Uterus (tissue), 4 donors: ENCODE measurements around the gene FNBP1L. TPM values are rescaled to one million over a fixed set of nuclear protein-coding genes. Genes with fewer than 3 reads are reported as not detected.

Source experiments
- DNase-seq, 2 donors: peaks; one replicate each; pipeline ENCODE4 v3.0.0-alpha.2; 2019 to 2020
- H3K27ac ChIP-seq, 2 donors: fragments of 200-600 bp; sonication (generic); 1 replicate in 1 of 2; 2 replicates in 1 of 2; pipeline ENCODE4 v1.5.1; 2016 to 2018
- H3K27me3 ChIP-seq, 2 donors: fragments of 200-600 bp; sonication (generic); one replicate each; pipeline ENCODE4 v1.5.1; 2018 to 2019; ENCODE audit warnings: control low read depth in 1 of 2
- H3K36me3 ChIP-seq, 2 donors: fragments of 200-600 bp; sonication (generic); one replicate each; pipeline ENCODE4 v1.5.1; 2019; ENCODE audit warnings: control low read depth in 1 of 2
- H3K4me1 ChIP-seq, 2 donors: fragments of 200-600 bp; sonication (generic); one replicate each; pipeline ENCODE4 v1.5.1; 2018 to 2019; ENCODE audit warnings: control low read depth in 1 of 2
- H3K4me3 ChIP-seq, 2 donors: fragments of 200-600 bp; sonication (generic); 1 replicate in 1 of 2; 2 replicates in 1 of 2; pipeline ENCODE4 v1.5.1; 2018 to 2019; ENCODE audit warnings: mild to moderate bottlenecking in 1 of 2
- H3K9me3 ChIP-seq, 2 donors: fragments of 200-600 bp; sonication (generic); one replicate each; pipeline ENCODE4 v1.5.1; 2019; ENCODE audit warnings: control low read depth in 1 of 2
- CTCF ChIP-seq, 4 experiments: fragments of 200-600 bp in 2 of 4; fragments of 450-650 bp in 2 of 4; sonication (generic) in 2 of 4; IDR thresholded peaks; one replicate each; pipeline ENCODE4 v1.5.1; 2016 to 2019; ENCODE audit warnings: antibody characterized with exemption in 4 of 4, mild to moderate bottlenecking in 2 of 4, moderate library complexity in 1 of 4
- POLR2A ChIP-seq, 2 donors: fragments of 450-650 bp; IDR thresholded peaks; one replicate each; pipeline ENCODE4 v1.6.1; 2016; ENCODE audit warnings: antibody characterized with exemption in 2 of 2, mild to moderate bottlenecking in 1 of 2, moderate library complexity in 1 of 2
- intact Hi-C: fragments of 100-400 bp; cut with DNase I; formaldehyde crosslinking; loops from one replicate; pipeline ENCODE4 v1.15.1; 2023; ENCODE audit warnings: low total_unique reads
- total RNA-seq, 4 donors: library from RNA; depleted of rRNA in 3 of 4; stranded (reverse); fragments of >200 nt in 3 of 4; gene quantifications; one replicate each; pipeline versions ENCODE4 v1.1.0 to v1.2.4, GENCODE V29; 2014 to 2023
- donor health status: DM: yes; HTN: yes; CAD: no.

Gene FNBP1L
- total RNA-seq, 4 donors from 2014 or later = 14.9 to 88.1 (median 23.0) TPM

GRCh38 chr1:93593854-93594602, 146.1 kb downstream of the FNBP1L start:
- Histone ChIP-seq H3K4me3 (no peak overlapping the region), H3K27me3 (no peaks in the 10 kb centered on the region), H3K4me1 (peaks cover 0 to 5% of the 10 kb centered on the region in 2 donors), H3K36me3 (no peaks in the 10 kb centered on the region), H3K9me3 (no peaks in the 10 kb centered on the region), H3K27ac (no peak overlapping the region)
- intact Hi-C loops = no loop called here
- DNase-seq = no peak
- no peak for TF ChIP-seq CTCF (IDR thresholded peaks at IDR 0.05)
- TF ChIP-seq POLR2A (IDR thresholded peaks at IDR 0.05) = no peak

GRCh38 chr1:93594603-93594880, 146.6 kb downstream of the FNBP1L start:
- no peak overlapping the region for H3K4me3 ChIP-seq
- no peak overlapping the region for H3K27ac ChIP-seq
- DNase-seq = no peak
- peaks cover 0 to 5% of the 10 kb centered on the region in 2 donors for H3K4me1 ChIP-seq
- H3K9me3 ChIP-seq = no peaks in the 10 kb centered on the region
- H3K36me3 ChIP-seq = no peaks in the 10 kb centered on the region
- intact Hi-C loops = no loop called here
- TF ChIP-seq CTCF (IDR thresholded peaks at IDR 0.05) (no peak), POLR2A (IDR thresholded peaks at IDR 0.05) (no peak)
- no peaks in the 10 kb centered on the region for H3K27me3 ChIP-seq

GRCh38 chr1:93595266-93595665, 147.3 kb downstream of the FNBP1L start:
- Histone ChIP-seq H3K36me3 (no peaks in the 10 kb centered on the region), H3K27ac (no peak overlapping the region), H3K4me3 (no peak overlapping the region), H3K9me3 (no peaks in the 10 kb centered on the region), H3K27me3 (no peaks in the 10 kb centered on the region), H3K4me1 (peaks cover 0 to 5% of the 10 kb centered on the region in 2 donors)
- TF ChIP-seq CTCF (IDR thresholded peaks at IDR 0.05) (no peak), POLR2A (IDR thresholded peaks at IDR 0.05) (no peak)
- no peak for DNase-seq
- intact Hi-C loops = no loop called here

- Histone ChIP-seq H3K27ac (no peak overlapping the region), H3K4me3 (no peak overlapping the region), H3K36me3 (no peaks in the 10 kb centered on the region), H3K27me3 (no peaks in the 10 kb centered on the region), H3K9me3 (no peaks in the 10 kb centered on the region), H3K4me1 (peaks cover 0 to 5% of the 10 kb centered on the region in 2 donors)
- DNase-seq = no peak
- TF ChIP-seq CTCF (IDR thresholded peaks at IDR 0.05) (no peak), POLR2A (IDR thresholded peaks at IDR 0.05) (no peak)
- intact Hi-C loops = no loop called here
Measured at GRCh38 chr1:93595743-93596142, 147.8 kb downstream of the FNBP1L start.

GRCh38 chr1:93596329-93597089, 148.6 kb downstream of the FNBP1L start:
- no peak overlapping the region for H3K4me3 ChIP-seq
- intact Hi-C loops = no loop called here
- no peak overlapping the region for H3K27ac ChIP-seq
- no peaks in the 10 kb centered on the region for H3K36me3 ChIP-seq
- no peaks in the 10 kb centered on the region for H3K9me3 ChIP-seq
- H3K4me1 ChIP-seq = peaks cover 0 to 5% of the 10 kb centered on the region in 2 donors
- H3K27me3 ChIP-seq = no peaks in the 10 kb centered on the region
- no peak for DNase-seq
- TF ChIP-seq CTCF (IDR thresholded peaks at IDR 0.05) = no peak
- no peak for TF ChIP-seq POLR2A (IDR thresholded peaks at IDR 0.05)
